HG03097 (cell line): ENCODE data around the gene CAMK1D.

Experiments
- ATAC-seq: cut with Tn5 transposase; IDR thresholded peaks from one replicate; pipeline ENCODE4 v1.9.1; 2021; ENCODE audit not compliant: unreplicated experiment, low FRiP score

The CAMK1D gene

GRCh38 chr10:12609435-12609834 is 260.1 kb downstream of the CAMK1D start:
- ATAC-seq = no peak

- ATAC-seq = no peak
Observed at GRCh38 chr10:12613136-12613535, 263.8 kb downstream of the CAMK1D start.

- ATAC-seq = no peak
Observed at GRCh38 chr10:12614177-12614995, 265.0 kb downstream of the CAMK1D start.

- no peak for ATAC-seq
Observed at GRCh38 chr10:12615296-12616220, 266.2 kb downstream of the CAMK1D start.

GRCh38 chr10:12617191-12618175 is 268.1 kb downstream of the CAMK1D start:
- no peak for ATAC-seq

- no peak for ATAC-seq
Observed at GRCh38 chr10:12622016-12622415, 272.7 kb downstream of the CAMK1D start.

- ATAC-seq = no peak
Observed at GRCh38 chr10:12622691-12623090, 273.3 kb downstream of the CAMK1D start.

- no peak for ATAC-seq
Observed at GRCh38 chr10:12625393-12626023, 276.2 kb downstream of the CAMK1D start.

GRCh38 chr10:12628153-12628552 is 278.8 kb downstream of the CAMK1D start:
- ATAC-seq = no peak

- no peak for ATAC-seq
Observed at GRCh38 chr10:12628964-12629766, 279.8 kb downstream of the CAMK1D start.

GRCh38 chr10:12629767-12630165 is 280.4 kb downstream of the CAMK1D start:
- ATAC-seq = no peak

- ATAC-seq = no peak
Observed at GRCh38 chr10:12631216-12631615, 281.9 kb downstream of the CAMK1D start.

GRCh38 chr10:12631787-12632562 is 282.6 kb downstream of the CAMK1D start:
- ATAC-seq = no peak

GRCh38 chr10:12633776-12634620 is 284.7 kb downstream of the CAMK1D start:
- ATAC-seq = no peak

- no peak for ATAC-seq
Observed at GRCh38 chr10:12634621-12634931, 285.2 kb downstream of the CAMK1D start.

- ATAC-seq = no peak
Observed at GRCh38 chr10:12635127-12635541, 285.8 kb downstream of the CAMK1D start.

GRCh38 chr10:12636571-12636970 is 287.2 kb downstream of the CAMK1D start:
- ATAC-seq = no peak

- no peak for ATAC-seq
Observed at GRCh38 chr10:12637649-12638048, 288.3 kb downstream of the CAMK1D start.
